Uterus (tissue), 2 donors: ENCODE data around the gene ASNS.
A peak's percentile ranks its signal among the peaks of the same experiment; 100 is the strongest.

ENCODE experiments used
- POLR2A ChIP-seq, 2 donors: fragments of 450-650 bp; IDR thresholded peaks; one replicate each; pipeline ENCODE4 v1.6.1; 2016; ENCODE audit warnings: antibody characterized with exemption in 2 of 2, mild to moderate bottlenecking in 1 of 2, moderate library complexity in 1 of 2
- TF ChIP-seq, protein P1 (sequence below), 4 experiments: fragments of 200-600 bp in 2 of 4; fragments of 450-650 bp in 2 of 4; sonication (generic) in 2 of 4; IDR thresholded peaks; one replicate each; pipeline ENCODE4 v1.5.1; 2016 to 2019; ENCODE audit warnings: antibody characterized with exemption in 4 of 4, mild to moderate bottlenecking in 2 of 4, moderate library complexity in 1 of 4

DNA sequence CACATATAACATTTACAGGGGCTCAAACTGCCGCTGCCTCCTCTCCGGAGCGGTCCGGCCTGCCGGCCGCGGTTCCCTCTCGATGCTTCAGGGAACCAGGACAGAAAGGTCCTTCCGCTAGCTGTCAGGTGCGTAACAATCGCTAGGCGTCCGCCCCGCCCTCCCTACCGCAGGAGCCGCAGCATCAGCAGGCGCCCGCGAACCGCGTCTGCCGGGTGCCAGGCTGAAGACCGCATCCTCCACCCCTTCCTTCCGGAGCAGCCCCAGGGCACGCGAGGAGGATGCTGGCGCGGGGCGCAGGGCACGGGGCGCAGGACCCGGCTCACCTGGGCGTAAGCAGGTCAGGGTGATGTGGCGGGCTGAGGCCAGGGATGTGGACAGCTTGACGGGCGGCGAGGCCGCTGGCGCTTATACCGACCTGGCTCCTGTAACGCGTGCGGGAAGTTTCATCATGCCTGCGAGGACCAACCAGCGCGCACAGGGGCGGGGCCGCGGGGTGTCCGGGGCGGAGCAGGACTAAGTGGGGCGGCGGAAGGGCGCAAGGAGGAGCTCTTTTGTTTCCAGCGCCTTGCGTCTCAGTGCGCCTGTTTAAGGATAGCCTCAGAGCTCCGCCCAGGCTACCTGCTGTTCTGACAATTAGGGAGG is at the start of gene ASNS:
- TF ChIP-seq POLR2A (IDR thresholded peaks at IDR 0.05) = peak; percentile 40 to 76
- TF ChIP-seq, protein P1, sequence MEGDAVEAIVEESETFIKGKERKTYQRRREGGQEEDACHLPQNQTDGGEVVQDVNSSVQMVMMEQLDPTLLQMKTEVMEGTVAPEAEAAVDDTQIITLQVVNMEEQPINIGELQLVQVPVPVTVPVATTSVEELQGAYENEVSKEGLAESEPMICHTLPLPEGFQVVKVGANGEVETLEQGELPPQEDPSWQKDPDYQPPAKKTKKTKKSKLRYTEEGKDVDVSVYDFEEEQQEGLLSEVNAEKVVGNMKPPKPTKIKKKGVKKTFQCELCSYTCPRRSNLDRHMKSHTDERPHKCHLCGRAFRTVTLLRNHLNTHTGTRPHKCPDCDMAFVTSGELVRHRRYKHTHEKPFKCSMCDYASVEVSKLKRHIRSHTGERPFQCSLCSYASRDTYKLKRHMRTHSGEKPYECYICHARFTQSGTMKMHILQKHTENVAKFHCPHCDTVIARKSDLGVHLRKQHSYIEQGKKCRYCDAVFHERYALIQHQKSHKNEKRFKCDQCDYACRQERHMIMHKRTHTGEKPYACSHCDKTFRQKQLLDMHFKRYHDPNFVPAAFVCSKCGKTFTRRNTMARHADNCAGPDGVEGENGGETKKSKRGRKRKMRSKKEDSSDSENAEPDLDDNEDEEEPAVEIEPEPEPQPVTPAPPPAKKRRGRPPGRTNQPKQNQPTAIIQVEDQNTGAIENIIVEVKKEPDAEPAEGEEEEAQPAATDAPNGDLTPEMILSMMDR (IDR thresholded peaks at IDR 0.05) = peak in 1 of 4 experiments; percentile 3
